ENCODE results near the gene HIVEP3.

- TF ChIP-seq CTCF (IDR thresholded peaks at IDR 0.05; ENCODE audit: poor library complexity) (no peak), EZH2 (IDR thresholded peaks at IDR 0.05; ENCODE audit: borderline replicate concordance) (no peak)
Observed at GRCh38 chr1:41713141-41713540, 205.6 kb downstream of the HIVEP3 start.
